Spleen (tissue), 11 donors: ENCODE measurements around the gene HOXA5. TPM values are rescaled to one million over a fixed set of nuclear protein-coding genes. Genes with fewer than 3 reads are reported as not detected.

Source experiments
- DNase-seq: peaks from one replicate; pipeline ENCODE4 v3.0.0-alpha.2; 2020
- H3K27ac ChIP-seq, 8 donors: fragments of 200-600 bp; sonication (generic) in 7 of 8; 1 replicate in 4 of 8; 2 replicates in 4 of 8; pipeline versions ENCODE4 v1.5.0 to v1.8.0; 2016 to 2021; ENCODE audit warnings: inconsistent platforms in 4 of 8, mild to moderate bottlenecking in 4 of 8, moderate library complexity in 1 of 8
- H3K27me3 ChIP-seq, 7 donors: fragments of 200-600 bp; sonication (generic) in 6 of 7; replicated peaks in 1 of 7; 1 replicate in 4 of 7; 2 replicates in 3 of 7; pipeline versions ENCODE4 v1.5.0 to v1.8.0; 2016 to 2021; ENCODE audit warnings: inconsistent platforms in 3 of 7, mild to moderate bottlenecking in 1 of 7
- H3K36me3 ChIP-seq, 6 donors: fragments of 200-600 bp; sonication (generic) in 5 of 6; 1 replicate in 4 of 6; 2 replicates in 2 of 6; pipeline versions ENCODE4 v1.5.0 to v1.8.0; 2016 to 2021; ENCODE audit warnings: inconsistent platforms in 2 of 6
- H3K4me1 ChIP-seq, 6 donors: fragments of 200-600 bp; sonication (generic) in 5 of 6; 1 replicate in 3 of 6; 2 replicates in 3 of 6; pipeline versions ENCODE4 v1.5.0 to v1.8.0; 2016 to 2021; ENCODE audit warnings: inconsistent platforms in 3 of 6
- H3K4me3 ChIP-seq, 8 donors: fragments of 200-600 bp; sonication (generic) in 7 of 8; 1 replicate in 4 of 8; 2 replicates in 4 of 8; pipeline versions ENCODE4 v1.5.0 to v1.8.0; 2016 to 2021; ENCODE audit warnings: inconsistent platforms in 4 of 8, mild to moderate bottlenecking in 4 of 8, moderate library complexity in 2 of 8
- H3K9me3 ChIP-seq, 8 donors: fragments of 200-600 bp; sonication (generic) in 7 of 8; 1 replicate in 4 of 8; 2 replicates in 4 of 8; pipeline versions ENCODE4 v1.5.0 to v1.8.0; 2016 to 2021; ENCODE audit warnings: inconsistent platforms in 4 of 8
- CTCF ChIP-seq, 11 experiments: fragments of 200-600 bp in 7 of 11; fragments of 450-650 bp in 4 of 11; sonication (generic) in 4 of 11; IDR thresholded peaks in 8 of 11; conservative IDR thresholded peaks in 3 of 11; 1 replicate in 7 of 11; 2 replicates in 4 of 11; pipeline versions ENCODE4 v1.4.0 to v1.8.0; 2016 to 2021; ENCODE audit warnings: antibody characterized with exemption in 11 of 11, inconsistent platforms in 4 of 11, mild to moderate bottlenecking in 1 of 11
- POLR2A ChIP-seq, 3 donors: fragments of 450-650 bp; IDR thresholded peaks; one replicate each; pipeline ENCODE4 v1.5.1; 2017; ENCODE audit warnings: antibody characterized with exemption in 3 of 3, mild to moderate bottlenecking in 1 of 3
- POLR2AphosphoS5 ChIP-seq, 3 donors: sonication (generic); formaldehyde crosslinking; IDR thresholded peaks; one replicate each; pipeline ENCODE4 v1.5.1; 2017; ENCODE audit warnings: antibody characterized with exemption in 3 of 3
- WGBS, 5 donors: extraction: QIAGEN DNeasy Blood & Tissue Kit in 3 of 5; methylation state at CpG; one replicate each; pipeline versions ENCODE4 v1.1.5 to v1.1.7; 2013 to 2018; 5-methylcytosine and 5-hydroxymethylcytosine counted together
- intact Hi-C: fragments of 100-400 bp; cut with DNase I; formaldehyde crosslinking; loops from one replicate; pipeline ENCODE4 v1.15.0; 2023; ENCODE audit warnings: low total_unique reads
- polyA plus RNA-seq, 3 donors: library from polyadenylated mRNA; stranded (reverse); fragments of 200-250 nt; gene quantifications; one replicate each; pipeline ENCODE4 v1.2.1, GENCODE V29; 2013
- total RNA-seq, 7 donors: library from RNA; depleted of rRNA in 3 of 7; stranded (reverse); fragments of >200 nt in 3 of 7; fragmentation: NEBNext Ultra II Directional in 4 of 7; extraction: Animal tissue kit (Norgen Biotek cat#: 25700) in 4 of 7; gene quantifications; one replicate each; pipeline versions ENCODE4 v1.1.0 to v1.2.1, GENCODE V29; 2016 to 2021
- donor health status: healthy with polysubstance abuse.
- donor health status: DM: no; HTN: no; CAD: no; lungs with moderate emphysema.
- donor health status: DM: no; HTN: no; CAD: no.
- donor health status: Bipolar disorder and iron deficiency.
- donor health status: healthy.
- donor health status: DM: no; HTN: no; CAD: no.
- donor health status: DM: yes; HTN: yes; CAD: no.

HOXA5 gene
- total and polyA plus RNA-seq, 10 donors: 1.6 to 9.3 (median 3.3) TPM

GRCh38 chr7:27138985-27139333 lies 4.5 kb downstream of the HOXA5 start:
- no peak for DNase-seq
- TF ChIP-seq CTCF (IDR thresholded peaks at IDR 0.05 in 8 of 11, conservative IDR thresholded peaks at IDR 0.05 in 3 of 11) (no peak), POLR2A (IDR thresholded peaks at IDR 0.05) (no peak), POLR2AphosphoS5 (IDR thresholded peaks at IDR 0.05) (no peak)
- no peaks in the 10 kb centered on the region for H3K9me3 ChIP-seq
- peak overlapping the region in 3 of 8 donors; percentile 35 to 57 (median 43) for H3K27ac ChIP-seq
- no peaks in the 10 kb centered on the region for H3K36me3 ChIP-seq
- peaks cover 0 to 42% (median 15%) of the 10 kb centered on the region in 6 donors for H3K4me1 ChIP-seq
- H3K27me3 ChIP-seq: peaks cover 0 to 61% (median 2%) of the 10 kb centered on the region in 7 donors
- intact Hi-C loops: no loop called here
- no peak overlapping the region for H3K4me3 ChIP-seq
- WGBS, 5 donors: 79 to 93% (median 91%) methylated on average over 11 of the region's 11 CpGs

GRCh38 chr7:27138472-27138871 lies 5.0 kb downstream of the HOXA5 start:
- Histone ChIP-seq H3K4me3 (no peak overlapping the region), H3K9me3 (no peaks in the 10 kb centered on the region), H3K27ac (peak overlapping the region in 1 of 8 donors; percentile 57), H3K4me1 (peaks cover 0 to 39% (median 16%) of the 10 kb centered on the region in 6 donors), H3K36me3 (no peaks in the 10 kb centered on the region), H3K27me3 (peaks cover 0 to 56% (median 0%) of the 10 kb centered on the region in 7 donors)
- TF ChIP-seq POLR2A (IDR thresholded peaks at IDR 0.05) (no peak), POLR2AphosphoS5 (IDR thresholded peaks at IDR 0.05) (no peak), CTCF (IDR thresholded peaks at IDR 0.05 in 8 of 11, conservative IDR thresholded peaks at IDR 0.05 in 3 of 11) (no peak)
- intact Hi-C loops: no loop called here
- 90 to 100% (median 94%) methylated on average over 1 of the region's 1 CpG for WGBS, 5 donors
- DNase-seq: no peak

- no peak for DNase-seq
- H3K4me3 ChIP-seq: no peak overlapping the region
- H3K4me1 ChIP-seq: peaks cover 0 to 39% (median 16%) of the 10 kb centered on the region in 6 donors
- no peaks in the 10 kb centered on the region for H3K36me3 ChIP-seq
- TF ChIP-seq POLR2A (IDR thresholded peaks at IDR 0.05) (no peak), CTCF (IDR thresholded peaks at IDR 0.05 in 8 of 11, conservative IDR thresholded peaks at IDR 0.05 in 3 of 11) (no peak), POLR2AphosphoS5 (IDR thresholded peaks at IDR 0.05) (no peak)
- peaks cover 0 to 49% (median 0%) of the 10 kb centered on the region in 7 donors for H3K27me3 ChIP-seq
- intact Hi-C loops: no loop called here
- 90 to 96% (median 90%) methylated on average over 2 of the region's 2 CpGs for WGBS, 5 donors
- no peaks in the 10 kb centered on the region for H3K9me3 ChIP-seq
- H3K27ac ChIP-seq: no peak overlapping the region
These were observed 5.7 kb downstream of the HOXA5 start for GRCh38 chr7:27137640-27138315.

GRCh38 chr7:27134392-27134791 lies 9.1 kb downstream of the HOXA5 start:
- no peaks in the 10 kb centered on the region for H3K9me3 ChIP-seq
- H3K36me3 ChIP-seq: no peaks in the 10 kb centered on the region
- H3K27me3 ChIP-seq: peaks cover 0 to 42% (median 0%) of the 10 kb centered on the region in 7 donors
- H3K4me1 ChIP-seq: peaks cover 0 to 41% (median 16%) of the 10 kb centered on the region in 6 donors
- no peak overlapping the region for H3K27ac ChIP-seq
- H3K4me3 ChIP-seq: no peak overlapping the region
- WGBS, 5 donors: 18 to 33% (median 28%) methylated on average over 2 of the region's 2 CpGs
- no peak for DNase-seq
- intact Hi-C loops: no loop called here
- TF ChIP-seq POLR2AphosphoS5 (IDR thresholded peaks at IDR 0.05): no peak
- no peak for TF ChIP-seq POLR2A (IDR thresholded peaks at IDR 0.05)
- no peak for TF ChIP-seq CTCF (IDR thresholded peaks at IDR 0.05 in 8 of 11, conservative IDR thresholded peaks at IDR 0.05 in 3 of 11)
